C4-2B (cell line): ENCODE measurements around the gene NRXN3.

Experiments used
- CTCF ChIP-seq: fragments of 450-650 bp; conservative IDR thresholded peaks from 2 replicates; pipeline ENCODE4 v1.5.1; 2017; ENCODE audit warnings: mild to moderate bottlenecking
- ZFX ChIP-seq: fragments of 450-650 bp; IDR thresholded peaks from 2 replicates; pipeline ENCODE4 v1.6.1; 2017

DNA sequence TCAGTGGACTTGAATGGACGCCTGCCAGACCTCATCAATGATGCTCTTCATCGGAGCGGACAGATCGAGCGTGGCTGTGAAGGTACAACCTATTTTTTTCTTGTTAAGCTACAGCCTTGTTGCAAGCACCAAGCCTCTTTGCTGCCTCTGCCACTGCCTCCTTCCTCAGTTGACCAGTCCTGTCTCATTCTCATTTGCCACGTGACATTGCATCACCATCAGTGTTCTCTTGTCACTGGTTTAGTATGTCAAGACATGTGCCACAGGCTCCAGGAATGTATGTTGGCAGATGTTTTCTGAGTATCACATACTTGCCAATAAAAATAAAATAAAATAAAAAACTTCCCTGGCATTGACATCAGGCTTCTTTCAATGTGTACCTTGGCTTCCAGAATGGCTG, 798.1 kb downstream of the NRXN3 start:
- TF ChIP-seq CTCF (no peak), ZFX (no peak)
